Measurements from ENCODE around the gene PCDH9. TPM values are rescaled to one million over a fixed set of nuclear protein-coding genes. Genes with fewer than 3 reads are reported as not detected.
"Not testable (repeated sequence)": the region's sequence is repeated elsewhere in the genome, so short reads cannot be mapped to it uniquely, and the experiment has no call there.

Gene PCDH9
- total RNA-seq, 1 donor from 2014 or later, result 0.09 TPM

GRCh38 chr13:66305961-66306617 is 924.0 kb downstream of the PCDH9 start:
- intact Hi-C loops (cut with micrococcal nuclease), result no loop called here

- intact Hi-C loops (cut with micrococcal nuclease), result no loop called here
Observed at GRCh38 chr13:66301482-66301881, 928.7 kb downstream of the PCDH9 start.

- intact Hi-C loops (cut with micrococcal nuclease), result no loop called here
Observed at GRCh38 chr13:66301006-66301405, 929.1 kb downstream of the PCDH9 start.

- intact Hi-C loops (cut with micrococcal nuclease), result no loop called here
Observed at GRCh38 chr13:66296875-66297274, 933.3 kb downstream of the PCDH9 start.

GRCh38 chr13:66296328-66296727 is 933.8 kb downstream of the PCDH9 start:
- intact Hi-C loops (cut with micrococcal nuclease), result no loop called here

GRCh38 chr13:66286806-66287205 is 943.3 kb downstream of the PCDH9 start:
- intact Hi-C loops (cut with micrococcal nuclease), result not testable (repeated sequence)

- intact Hi-C loops (cut with micrococcal nuclease), result no loop called here
Observed at GRCh38 chr13:66275416-66275815, 954.7 kb downstream of the PCDH9 start.

GRCh38 chr13:66273011-66273410 is 957.1 kb downstream of the PCDH9 start:
- intact Hi-C loops (cut with micrococcal nuclease), result no loop called here

- intact Hi-C loops (cut with micrococcal nuclease), result no loop called here
Observed at GRCh38 chr13:66266761-66267160, 963.4 kb downstream of the PCDH9 start.

- intact Hi-C loops (cut with micrococcal nuclease), result no loop called here
Observed at GRCh38 chr13:66266348-66266747, 963.8 kb downstream of the PCDH9 start.

- intact Hi-C loops (cut with micrococcal nuclease), result no loop called here
Observed at GRCh38 chr13:66265371-66265770, 964.8 kb downstream of the PCDH9 start.

- intact Hi-C loops (cut with micrococcal nuclease), result no loop called here
Observed at GRCh38 chr13:66264971-66265370, 965.2 kb downstream of the PCDH9 start.

- intact Hi-C loops (cut with micrococcal nuclease), result no loop called here
Observed at GRCh38 chr13:66262330-66262729, 967.8 kb downstream of the PCDH9 start.

GRCh38 chr13:66259426-66259825 is 970.7 kb downstream of the PCDH9 start:
- intact Hi-C loops (cut with micrococcal nuclease), result not testable (repeated sequence)
